Left cardiac atrium (tissue), 4 donors: ENCODE results near the gene EFNA2. TPM values are rescaled to one million over a fixed set of nuclear protein-coding genes. Genes with fewer than 3 reads are reported as not detected.
"Not testable (repeated sequence)": the region's sequence is repeated elsewhere in the genome, so short reads cannot be mapped to it uniquely, and the experiment has no call there.

Experiments
- ATAC-seq, 2 donors: fragments of 200-7000 bp; cut with Tn5 transposase; one replicate each; pipeline ENCODE4 v1.9.1; 2020; ENCODE audit warnings: mild to moderate bottlenecking in 2 of 2, moderate library complexity in 2 of 2
- DNase-seq: peaks from one replicate; pipeline ENCODE4 v3.0.0-alpha.2; 2020
- intact Hi-C, 2 donors: fragments of 100-400 bp; cut with DNase I; formaldehyde crosslinking; loops; one replicate each; pipeline versions ENCODE4 v1.14.1 to v1.15.1; 2022 to 2023
- total RNA-seq, 2 donors: library from RNA; stranded (reverse); fragmentation: NEBNext Ultra II Directional; extraction: Animal tissue kit (Norgen Biotek cat#: 25700); gene quantifications; one replicate each; pipeline ENCODE4 v1.2.1, GENCODE V29; 2021
- donor health status: DM: no; HTN: yes; CAD: no.
- donor health status: DM: no; HTN: yes; CAD: no; lungs with severe emphysema.
- donor health status: DM: yes; HTN: yes; CAD: no.
- donor health status: Dilated cardiomyopathy.

EFNA2 gene
- total RNA-seq, 2 donors from 2014 or later: not detected

DNA sequence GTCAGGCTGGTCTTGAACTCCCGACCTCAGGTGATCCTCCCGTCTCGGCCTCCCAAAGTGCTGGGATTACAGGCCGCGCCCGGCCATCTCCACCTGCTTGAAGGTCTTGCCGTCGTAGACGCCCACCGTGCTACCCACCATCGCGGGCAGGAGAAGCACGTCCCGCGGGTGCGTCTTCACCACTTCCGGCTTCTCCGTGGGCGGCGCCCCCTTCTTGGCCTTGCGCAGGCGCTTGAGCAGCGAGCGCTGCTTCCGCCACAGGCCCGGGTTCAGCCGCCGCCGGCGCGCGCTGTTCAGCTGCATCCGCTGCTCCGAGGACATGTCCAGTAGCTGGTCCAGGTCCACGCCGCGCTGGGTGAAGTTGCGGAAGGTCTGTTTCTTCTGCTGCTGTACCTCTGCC, 21.6 kb downstream of the EFNA2 start:
- intact Hi-C loops: no loop called here
- ATAC-seq: no peak
- no peak for DNase-seq

DNA sequence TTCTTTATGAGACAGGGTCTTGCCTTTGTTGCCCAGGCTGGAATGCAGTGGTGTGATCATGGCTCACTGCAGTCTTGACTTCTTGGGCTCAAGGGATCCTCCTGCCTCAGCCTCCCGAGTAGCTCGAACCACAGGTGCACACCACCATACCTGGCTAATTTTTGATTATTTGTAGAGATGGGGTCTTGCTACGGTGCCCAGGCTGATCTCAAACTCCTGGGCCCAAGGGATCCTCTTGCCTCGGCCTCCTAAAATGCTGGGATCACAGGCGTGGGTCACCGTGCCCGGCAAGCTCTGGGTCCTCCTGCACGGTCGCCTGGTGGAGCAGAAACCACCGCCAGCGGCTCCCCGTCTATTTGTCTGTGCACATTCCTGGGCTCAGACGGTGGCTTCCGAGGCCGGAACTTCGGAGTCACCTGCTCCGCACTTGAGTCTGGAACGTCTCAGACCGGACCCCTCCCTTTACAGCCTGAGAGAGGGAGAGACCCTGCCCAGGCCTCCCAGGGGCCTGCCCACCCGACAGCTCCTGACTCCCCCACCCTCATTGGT, 22.2 kb downstream of the EFNA2 start:
- DNase-seq (no peak), ATAC-seq (no peak)
- intact Hi-C loops: no loop called here

- no peak for DNase-seq
- intact Hi-C loops: no loop called here
- ATAC-seq: no peak
Observed at GRCh38 chr19:1308718-1309117, 23.0 kb downstream of the EFNA2 start.

DNA sequence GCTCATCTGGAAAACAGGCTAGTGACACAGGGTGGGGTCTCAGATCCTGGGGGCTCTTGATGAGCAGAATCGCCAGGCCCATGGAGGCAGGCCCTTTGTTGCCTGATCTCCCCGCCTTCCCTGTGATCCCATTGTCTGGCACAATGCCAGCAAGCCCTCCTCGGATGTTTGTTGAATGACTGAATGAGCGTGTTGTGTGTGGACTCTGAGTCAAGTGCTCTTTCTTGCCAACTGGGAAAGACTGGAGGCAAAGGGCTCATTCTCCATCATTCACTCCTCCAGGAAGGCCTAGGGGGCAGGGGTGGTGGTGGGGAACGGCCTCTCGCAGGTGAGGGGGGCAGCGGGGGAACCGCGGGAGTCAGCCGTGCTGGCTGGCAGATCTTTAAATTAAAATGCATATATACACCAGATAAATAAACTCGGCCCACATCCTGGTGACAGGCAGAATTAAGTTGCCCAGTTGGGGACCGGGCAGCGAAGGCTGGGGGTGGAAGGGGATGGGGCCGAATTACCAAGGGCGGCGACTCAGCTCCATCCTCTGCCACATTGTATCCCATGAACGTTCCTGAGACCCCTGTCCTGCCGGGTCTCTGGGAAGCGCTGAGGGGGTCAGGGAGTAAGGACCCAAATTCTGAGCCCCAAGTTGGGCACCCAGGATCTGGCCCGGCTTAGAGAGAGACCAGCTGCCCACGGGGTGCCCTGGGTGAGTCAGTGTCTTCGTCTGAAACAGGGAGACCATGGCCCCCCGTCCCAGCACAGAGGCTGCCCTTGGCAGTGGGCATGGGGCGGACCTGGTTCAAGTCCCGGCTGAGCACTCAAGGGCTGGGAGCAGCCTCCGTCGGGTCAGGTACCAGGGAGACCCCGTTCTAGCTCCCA, 24.5 kb downstream of the EFNA2 start:
- ATAC-seq (no peak), DNase-seq (no peak)
- intact Hi-C loops: no loop called here

DNA sequence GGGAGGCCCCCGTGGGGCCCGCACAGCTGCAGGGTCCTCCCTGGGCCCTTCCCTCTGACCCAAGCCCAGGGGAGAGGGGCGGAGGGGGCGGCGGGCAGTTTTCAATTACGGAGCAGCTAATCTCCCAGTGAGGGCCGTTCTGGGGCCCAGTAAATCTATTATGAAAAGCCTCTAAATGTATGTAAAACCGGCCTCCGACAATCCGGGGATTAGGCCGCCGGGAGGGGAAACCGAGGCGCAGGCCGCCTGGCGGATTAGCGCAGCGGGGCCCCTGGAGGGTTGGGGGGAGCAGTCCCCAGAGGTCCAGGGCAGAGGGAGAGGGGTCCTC, 25.1 kb downstream of the EFNA2 start:
- DNase-seq (no peak), ATAC-seq (no peak)
- intact Hi-C loops: no loop called here

DNA sequence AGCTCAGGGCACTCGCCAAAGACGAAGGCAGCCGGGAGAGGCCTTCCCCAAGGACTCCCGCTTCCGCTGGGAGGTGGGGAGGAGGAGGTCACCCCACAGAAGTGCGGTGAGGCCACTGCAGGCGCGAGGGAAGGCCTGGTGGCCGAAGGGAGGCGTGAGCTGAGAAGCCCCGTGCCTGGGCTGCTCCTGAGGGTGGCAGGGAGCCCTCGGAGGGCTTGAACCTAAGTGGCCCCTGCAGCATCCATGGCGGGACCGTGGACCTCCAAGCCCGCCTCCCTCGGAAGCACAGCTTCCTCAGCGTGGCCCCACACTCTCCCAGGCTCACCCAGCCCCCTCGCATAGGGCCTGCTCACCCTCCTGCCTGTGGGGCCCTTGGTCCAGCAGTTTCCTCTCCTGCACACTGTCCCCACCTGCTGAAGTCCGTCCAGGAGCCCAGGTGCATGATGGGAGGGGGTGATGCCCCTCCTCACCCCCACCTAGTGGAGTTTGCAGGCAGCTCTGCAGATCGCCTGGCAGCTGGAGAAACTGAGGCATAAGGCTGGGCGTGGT, 25.9 kb downstream of the EFNA2 start:
- no peak for ATAC-seq
- DNase-seq: no peak
- intact Hi-C loops: no loop called here

- ATAC-seq: no peak
- intact Hi-C loops: no loop called here
- no peak for DNase-seq
Observed at GRCh38 chr19:1312767-1313694, 27.4 kb downstream of the EFNA2 start.

DNA sequence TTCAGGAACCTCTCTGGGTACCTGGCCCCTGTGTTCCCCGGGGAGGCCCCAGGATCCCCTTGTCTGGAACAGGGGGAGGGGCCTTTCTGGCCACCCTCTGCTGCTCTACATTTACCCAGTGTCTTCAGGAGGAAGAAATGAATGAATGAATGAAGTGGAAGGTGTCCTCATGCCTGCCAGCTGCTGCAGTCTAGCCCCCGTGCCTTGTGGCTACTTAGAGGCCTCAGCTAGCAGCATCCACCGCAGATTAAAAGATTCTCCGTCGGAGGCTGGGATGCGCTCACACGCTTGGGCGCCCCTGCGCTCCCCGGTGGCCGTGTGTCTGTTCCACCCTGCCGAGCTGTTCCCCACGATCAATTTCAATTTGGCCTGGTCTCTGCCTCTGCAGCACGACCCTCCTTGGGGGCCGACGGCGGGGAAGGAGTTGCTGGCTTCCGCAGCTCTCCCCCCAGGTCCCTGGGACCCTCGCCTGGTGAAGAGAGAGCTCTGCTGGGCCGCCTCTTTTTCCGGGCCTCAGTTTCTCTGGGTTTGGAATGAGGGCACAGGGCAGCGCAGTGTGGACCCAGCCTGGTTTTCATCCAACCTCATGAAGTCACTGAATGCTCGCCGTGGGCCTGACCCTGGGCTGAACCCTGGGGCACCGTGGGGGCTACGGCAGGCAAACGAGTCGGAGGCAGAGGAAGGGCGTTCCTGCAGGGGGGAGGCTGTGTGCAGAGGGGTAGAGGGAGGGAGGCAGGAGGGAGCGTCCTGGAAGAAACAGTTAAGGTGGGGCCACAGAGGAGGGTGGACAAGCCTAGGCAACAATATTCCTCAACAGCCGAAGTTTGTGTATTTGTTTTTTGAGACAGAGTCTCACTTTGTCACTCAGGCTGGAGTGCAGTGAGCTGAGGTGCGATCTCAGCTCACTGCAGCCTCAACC, 28.3 kb downstream of the EFNA2 start:
- intact Hi-C loops: no loop called here
- ATAC-seq: no peak
- DNase-seq: no peak

GRCh38 chr19:1315470-1316166, 29.9 kb downstream of the EFNA2 start:
- ATAC-seq: peak; percentile 87
- DNase-seq: peak; percentile 61
- intact Hi-C loops: no loop called here

DNA sequence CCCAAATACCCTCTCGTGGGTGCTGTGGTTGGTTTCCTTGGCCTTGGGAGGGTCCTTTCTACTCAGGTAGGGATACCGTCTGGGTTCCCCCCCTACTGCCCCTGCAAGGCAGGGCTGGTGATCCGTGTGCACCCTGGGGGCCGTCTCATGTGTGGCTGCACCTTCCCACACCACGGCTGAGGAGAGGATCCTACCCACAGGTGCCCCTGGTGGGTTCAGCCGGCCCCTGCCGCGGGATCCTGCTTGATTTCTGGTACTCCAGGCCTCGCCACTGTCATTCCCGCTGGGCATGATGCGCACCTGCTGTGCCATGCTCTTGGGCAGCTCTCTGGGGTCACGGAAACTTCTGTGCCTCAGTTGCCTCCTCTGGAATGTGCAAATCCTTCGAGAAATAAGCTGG, 30.8 kb downstream of the EFNA2 start:
- DNase-seq (no peak), ATAC-seq (no peak)
- intact Hi-C loops: no loop called here

DNA sequence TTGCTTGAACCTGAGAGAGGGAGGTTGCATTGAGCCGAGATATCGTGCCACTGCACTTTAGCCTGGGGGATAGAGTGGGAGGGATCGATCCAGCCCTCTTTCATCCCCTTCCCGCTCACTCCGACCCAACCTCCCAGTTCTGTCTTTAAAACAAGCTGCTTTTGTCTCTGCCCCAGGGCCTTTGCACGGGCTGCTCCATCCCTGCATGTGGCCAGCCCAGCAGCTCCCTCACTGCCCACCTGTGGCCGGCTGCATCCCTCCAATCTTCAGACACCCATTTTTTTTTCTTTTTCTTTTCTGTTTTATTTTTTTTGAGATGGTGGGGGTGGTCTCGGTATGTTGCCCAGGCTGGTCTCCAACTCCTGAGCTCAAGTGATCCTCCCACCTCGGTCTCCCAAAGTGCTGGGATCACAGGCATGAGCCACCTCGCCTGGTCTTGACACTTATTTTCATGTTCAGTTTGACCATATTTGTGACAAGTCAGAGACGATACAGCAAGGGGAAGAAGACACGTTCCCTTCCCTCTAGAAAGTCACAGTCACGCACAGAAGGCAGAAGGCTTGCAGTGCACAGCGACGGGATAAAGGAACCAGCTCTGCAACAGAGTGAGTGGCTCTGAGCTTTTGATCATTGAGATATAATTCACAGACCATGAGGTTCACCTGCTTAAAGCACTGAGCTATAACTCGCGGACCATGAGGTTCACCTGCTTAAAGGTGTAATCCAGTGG, 31.8 kb downstream of the EFNA2 start:
- ATAC-seq (no peak), DNase-seq (no peak)
- intact Hi-C loops: no loop called here

DNA sequence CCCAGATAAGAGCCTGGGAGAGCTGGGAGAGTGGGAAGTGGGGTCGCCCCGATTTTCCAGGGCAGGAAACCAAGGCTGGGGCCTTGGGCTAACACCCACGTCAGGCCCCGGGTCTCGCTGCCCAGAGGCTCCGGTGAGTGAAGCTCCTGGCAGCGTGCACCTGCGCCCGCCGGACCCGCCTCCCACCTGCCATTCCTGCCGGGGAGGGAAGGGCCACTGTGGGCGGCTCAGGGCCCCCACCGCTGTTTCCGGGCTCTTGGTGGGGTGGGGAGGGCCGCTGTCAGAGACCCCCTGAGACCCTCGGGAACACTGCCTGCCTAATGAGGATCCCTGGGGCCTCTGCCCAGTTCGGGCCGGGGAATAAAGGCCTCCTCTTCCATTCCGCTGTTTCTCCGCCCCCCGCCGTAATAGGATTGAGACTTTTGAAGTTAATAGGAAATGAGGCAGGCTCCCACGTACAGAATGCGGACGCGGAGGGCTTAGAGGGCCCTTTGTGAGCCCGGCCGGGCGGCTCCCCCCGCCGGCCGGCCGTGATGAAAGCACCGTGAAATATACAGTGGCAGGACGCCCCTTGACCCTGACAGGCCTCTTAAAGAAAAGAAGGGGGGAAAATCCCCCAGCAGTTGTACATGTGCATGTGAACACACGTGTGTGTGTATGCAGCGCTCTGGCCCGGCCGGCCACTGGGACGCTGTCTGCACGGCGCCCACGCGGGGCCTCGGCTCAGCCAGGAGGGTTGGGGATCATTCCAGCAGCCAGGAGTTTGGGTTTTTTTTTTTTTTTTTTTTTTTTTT, 33.2 kb downstream of the EFNA2 start:
- no peak for ATAC-seq
- intact Hi-C loops: no loop called here
- DNase-seq: no peak

GRCh38 chr19:1320282-1320650, 34.6 kb downstream of the EFNA2 start:
- DNase-seq, ATAC-seq, intact Hi-C loops: not testable (repeated sequence)

GRCh38 chr19:1321539-1321938, 35.9 kb downstream of the EFNA2 start:
- DNase-seq (no peak), ATAC-seq (no peak)
- intact Hi-C loops: no loop called here

DNA sequence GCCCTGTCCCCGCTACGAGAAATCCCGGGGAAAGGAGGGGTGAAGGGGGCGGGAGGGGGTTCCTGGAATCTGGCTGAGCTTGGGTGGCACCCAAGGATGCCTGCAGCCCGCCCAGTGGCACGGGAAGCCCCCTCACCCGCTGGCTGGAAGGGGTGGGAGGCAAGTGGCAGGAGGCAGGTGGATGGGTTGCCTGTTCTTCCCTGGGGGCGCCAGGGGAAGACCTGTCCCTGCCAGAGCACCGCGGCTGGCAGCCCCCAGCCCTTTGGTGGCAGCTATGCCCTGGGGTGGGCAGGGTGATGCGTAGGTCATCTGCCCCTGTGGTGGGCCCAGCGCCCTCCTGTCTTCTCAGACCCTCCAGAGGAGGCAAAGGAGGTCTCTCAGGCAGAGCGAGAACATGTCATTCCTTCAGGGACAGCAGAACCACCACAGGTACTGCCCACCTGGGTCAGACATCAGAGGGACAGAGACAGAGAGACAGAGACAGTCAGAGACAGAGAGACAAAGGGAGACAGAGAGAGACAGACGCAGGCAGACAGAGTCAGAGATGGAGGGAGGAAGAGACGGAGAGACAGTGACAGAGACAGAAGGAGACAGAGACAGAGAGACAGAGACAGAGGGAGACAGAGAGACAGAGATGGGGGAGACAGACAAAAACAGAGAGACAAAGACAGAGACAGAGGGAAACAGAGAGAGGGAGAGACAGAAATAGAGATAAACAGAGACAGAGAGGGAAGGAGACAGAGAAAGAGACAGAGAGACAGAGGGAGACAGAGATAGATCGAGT, 36.7 kb downstream of the EFNA2 start:
- ATAC-seq: no peak
- intact Hi-C loops: no loop called here
- DNase-seq: no peak

GRCh38 chr19:1324249-1324805, 38.7 kb downstream of the EFNA2 start:
- ATAC-seq (no peak), DNase-seq (no peak)
- intact Hi-C loops: no loop called here
